Neural cell (in vitro differentiated cells): ENCODE data around the gene C4BPA. TPM values are rescaled to one million over a fixed set of nuclear protein-coding genes. Genes with fewer than 3 reads are reported as not detected.

ENCODE experiments used
- H2AFZ ChIP-seq: fragments of 200-600, 300-800 bp; sonication (generic), shearing (Covaris generic); 2 replicates; pipeline ENCODE4 v1.6.0; 2014; ENCODE audit warnings: low read depth, mild to moderate bottlenecking, antibody characterized with exemption, low read length, moderate library complexity
- H3F3A ChIP-seq: fragments of 200-600 bp; shearing (Covaris generic); 2 replicates; pipeline ENCODE4 v1.6.1; 2016; ENCODE audit warnings: mild to moderate bottlenecking, moderate library complexity, mixed read lengths, antibody characterized with exemption, low read length; ENCODE audit not compliant: insufficient read depth, poor library complexity, severe bottlenecking
- H3K27ac ChIP-seq: fragments of 200-600, 300-800 bp; sonication (generic), shearing (Covaris generic); 2 replicates; pipeline ENCODE4 v1.5.1; 2014; ENCODE audit warnings: mild to moderate bottlenecking, low read length, moderate library complexity
- H3K27me3 ChIP-seq: fragments of 300-800, 200-600 bp; sonication (generic), shearing (Covaris generic); 2 replicates; pipeline ENCODE4 v1.6.0; 2014; ENCODE audit warnings: mild to moderate bottlenecking, low read depth, low read length, moderate library complexity; ENCODE audit not compliant: insufficient read depth
- H3K36me3 ChIP-seq: fragments of 300-800, 200-600 bp; sonication (generic), shearing (Covaris generic); 2 replicates; pipeline ENCODE4 v1.5.1; 2014; ENCODE audit warnings: mild to moderate bottlenecking, antibody characterized with exemption, low read length, moderate library complexity; ENCODE audit not compliant: insufficient read depth
- H3K4me2 ChIP-seq: fragments of 300-800, 200-600 bp; sonication (generic), shearing (Covaris generic); 2 replicates; pipeline ENCODE4 v1.6.0; 2014; ENCODE audit warnings: mild to moderate bottlenecking, low read length
- H3K4me3 ChIP-seq: fragments of 300-800, 200-600 bp; sonication (generic), shearing (Covaris generic); 2 replicates; pipeline ENCODE4 v1.5.1; 2014; ENCODE audit warnings: mild to moderate bottlenecking, low read length, moderate library complexity
- H3K79me2 ChIP-seq: fragments of 200-600 bp; shearing (Covaris generic); replicated peaks from 2 replicates; pipeline ENCODE4 v1.6.0; 2014; ENCODE audit warnings: mild to moderate bottlenecking, low read length, moderate library complexity; ENCODE audit not compliant: insufficient read depth
- H3K9ac ChIP-seq: fragments of 300-800, 200-600 bp; sonication (generic), shearing (Covaris generic); 2 replicates; pipeline ENCODE4 v1.6.1; 2016; ENCODE audit warnings: mild to moderate bottlenecking, low read length, mixed read lengths
- H3K9me2 ChIP-seq: fragments of 200-600 bp; shearing (Covaris generic); 2 replicates; pipeline ENCODE4 v1.6.1; 2016; ENCODE audit warnings: mild to moderate bottlenecking, low read length, mixed read lengths; ENCODE audit not compliant: insufficient read depth
- H3K9me3 ChIP-seq: fragments of 200-600, 300-800 bp; sonication (generic), shearing (Covaris generic); 2 replicates; pipeline ENCODE4 v1.6.1; 2016; ENCODE audit warnings: mild to moderate bottlenecking, mixed run types, low read length, moderate library complexity, mixed read lengths
- H4K20me1 ChIP-seq: fragments of 200-600 bp; shearing (Covaris generic); 2 replicates; pipeline ENCODE4 v1.6.1; 2016; ENCODE audit warnings: mild to moderate bottlenecking, mixed run types; ENCODE audit not compliant: insufficient read depth
- CTCF ChIP-seq: fragments of 450-650 bp; IDR thresholded peaks from 2 replicates; pipeline ENCODE4 v1.5.1; 2014; ENCODE audit warnings: antibody characterized with exemption, mild to moderate bottlenecking, moderate library complexity; ENCODE audit not compliant: poor library complexity, severe bottlenecking
- EP300 ChIP-seq: fragments of 450-650 bp; conservative IDR thresholded peaks from 2 replicates; pipeline ENCODE4 v1.6.1; 2014; ENCODE audit warnings: antibody characterized with exemption, mild to moderate bottlenecking, moderate library complexity; ENCODE audit not compliant: poor library complexity, severe bottlenecking
- EZH2 ChIP-seq: fragments of 200-600, 300-800 bp; shearing (Covaris generic), sonication (generic); IDR thresholded peaks from 2 replicates; pipeline ENCODE4 v1.6.1; 2014; ENCODE audit warnings: antibody characterized with exemption, low read length, borderline replicate concordance, mild to moderate bottlenecking; ENCODE audit not compliant: insufficient read depth, poor library complexity, severe bottlenecking
- MXI1 ChIP-seq: fragments of 450-650 bp; conservative IDR thresholded peaks from 2 replicates; pipeline ENCODE4 v1.6.1; 2014; ENCODE audit warnings: antibody characterized with exemption, mild to moderate bottlenecking; ENCODE audit not compliant: poor library complexity, severe bottlenecking
- POLR2AphosphoS5 ChIP-seq: IDR thresholded peaks from 2 replicates; pipeline ENCODE4 v1.6.1; 2012
- RAD21 ChIP-seq: fragments of 450-650 bp; conservative IDR thresholded peaks from 2 replicates; pipeline ENCODE4 v1.6.1; 2014; ENCODE audit warnings: antibody characterized with exemption, mild to moderate bottlenecking, moderate library complexity
- SMC3 ChIP-seq: fragments of 450-650 bp; conservative IDR thresholded peaks from 2 replicates; pipeline ENCODE4 v1.6.1; 2014; ENCODE audit warnings: antibody characterized with exemption, mild to moderate bottlenecking, moderate library complexity; ENCODE audit not compliant: poor library complexity
- TAF1 ChIP-seq: IDR thresholded peaks from 2 replicates; pipeline ENCODE4 v1.6.1; 2012; ENCODE audit warnings: low read depth
- polyA plus RNA-seq: library from polyadenylated mRNA; depleted of rRNA; stranded (reverse); fragments of >200 nt; gene quantifications from 2 replicates; pipeline ENCODE4 v1.2.3, GENCODE V29; 2014
- TF ChIP-seq, protein P1 (sequence below): IDR thresholded peaks from 2 replicates; pipeline ENCODE4 v1.6.1; 2012; ENCODE audit warnings: borderline replicate concordance

Gene C4BPA
- polyA plus RNA-seq, 1 donor from 2014 or later = not detected

- H4K20me1 ChIP-seq = no peaks in the 10 kb centered on the region
- no peaks in the 10 kb centered on the region for H3F3A ChIP-seq
- H3K4me3 ChIP-seq = no peak overlapping the region
- H3K36me3 ChIP-seq = no peaks in the 10 kb centered on the region
- no peaks in the 10 kb centered on the region for H3K79me2 ChIP-seq
- no peak overlapping the region for H3K27ac ChIP-seq
- H2AFZ ChIP-seq = no peak overlapping the region
- TF ChIP-seq, protein P1, sequence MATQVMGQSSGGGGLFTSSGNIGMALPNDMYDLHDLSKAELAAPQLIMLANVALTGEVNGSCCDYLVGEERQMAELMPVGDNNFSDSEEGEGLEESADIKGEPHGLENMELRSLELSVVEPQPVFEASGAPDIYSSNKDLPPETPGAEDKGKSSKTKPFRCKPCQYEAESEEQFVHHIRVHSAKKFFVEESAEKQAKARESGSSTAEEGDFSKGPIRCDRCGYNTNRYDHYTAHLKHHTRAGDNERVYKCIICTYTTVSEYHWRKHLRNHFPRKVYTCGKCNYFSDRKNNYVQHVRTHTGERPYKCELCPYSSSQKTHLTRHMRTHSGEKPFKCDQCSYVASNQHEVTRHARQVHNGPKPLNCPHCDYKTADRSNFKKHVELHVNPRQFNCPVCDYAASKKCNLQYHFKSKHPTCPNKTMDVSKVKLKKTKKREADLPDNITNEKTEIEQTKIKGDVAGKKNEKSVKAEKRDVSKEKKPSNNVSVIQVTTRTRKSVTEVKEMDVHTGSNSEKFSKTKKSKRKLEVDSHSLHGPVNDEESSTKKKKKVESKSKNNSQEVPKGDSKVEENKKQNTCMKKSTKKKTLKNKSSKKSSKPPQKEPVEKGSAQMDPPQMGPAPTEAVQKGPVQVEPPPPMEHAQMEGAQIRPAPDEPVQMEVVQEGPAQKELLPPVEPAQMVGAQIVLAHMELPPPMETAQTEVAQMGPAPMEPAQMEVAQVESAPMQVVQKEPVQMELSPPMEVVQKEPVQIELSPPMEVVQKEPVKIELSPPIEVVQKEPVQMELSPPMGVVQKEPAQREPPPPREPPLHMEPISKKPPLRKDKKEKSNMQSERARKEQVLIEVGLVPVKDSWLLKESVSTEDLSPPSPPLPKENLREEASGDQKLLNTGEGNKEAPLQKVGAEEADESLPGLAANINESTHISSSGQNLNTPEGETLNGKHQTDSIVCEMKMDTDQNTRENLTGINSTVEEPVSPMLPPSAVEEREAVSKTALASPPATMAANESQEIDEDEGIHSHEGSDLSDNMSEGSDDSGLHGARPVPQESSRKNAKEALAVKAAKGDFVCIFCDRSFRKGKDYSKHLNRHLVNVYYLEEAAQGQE = no peak
- no peak for TF ChIP-seq RAD21
- no peaks in the 10 kb centered on the region for H3K27me3 ChIP-seq
- H3K9me3 ChIP-seq = no peaks in the 10 kb centered on the region
- H3K4me2 ChIP-seq = no peak overlapping the region
- H3K9me2 ChIP-seq = no peaks in the 10 kb centered on the region
- H3K9ac ChIP-seq = no peak overlapping the region
These were observed 33.2 kb upstream of the C4BPA start for GRCh38 chr1:207070811-207071210.

- H3K36me3 ChIP-seq = no peaks in the 10 kb centered on the region
- TF ChIP-seq TAF1 = no peak
These were observed 32.6 kb upstream of the C4BPA start for GRCh38 chr1:207071426-207071825.

GRCh38 chr1:207072233-207072632 lies 31.8 kb upstream of the C4BPA start:
- no peak overlapping the region for H3K4me3 ChIP-seq
- H3K27me3 ChIP-seq = no peaks in the 10 kb centered on the region
- H3K36me3 ChIP-seq = no peaks in the 10 kb centered on the region
- H3K9ac ChIP-seq = no peak overlapping the region
- H3K79me2 ChIP-seq = no peaks in the 10 kb centered on the region
- H2AFZ ChIP-seq = no peak overlapping the region
- H3K9me3 ChIP-seq = no peaks in the 10 kb centered on the region
- no peak overlapping the region for H3K4me2 ChIP-seq
- H4K20me1 ChIP-seq = no peaks in the 10 kb centered on the region
- no peak for TF ChIP-seq EZH2
- no peak for TF ChIP-seq CTCF
- no peak for TF ChIP-seq POLR2AphosphoS5
- TF ChIP-seq MXI1 = no peak
- no peak for TF ChIP-seq EP300
- no peak for TF ChIP-seq RAD21
- TF ChIP-seq, protein P1 = no peak
- no peak for TF ChIP-seq TAF1
- TF ChIP-seq SMC3 = no peak
- H3F3A ChIP-seq = no peaks in the 10 kb centered on the region
- no peak overlapping the region for H3K27ac ChIP-seq
- no peaks in the 10 kb centered on the region for H3K9me2 ChIP-seq

More at GRCh38 chr1:207071426-207071825, 32.6 kb upstream of the C4BPA start:
- Histone ChIP-seq H3K4me2 (no peak overlapping the region), H3K79me2 (no peaks in the 10 kb centered on the region), H3K4me3 (no peak overlapping the region), H3K9ac (no peak overlapping the region), H3K27me3 (no peaks in the 10 kb centered on the region), H4K20me1 (no peaks in the 10 kb centered on the region), H3K9me2 (no peaks in the 10 kb centered on the region), H3F3A (no peaks in the 10 kb centered on the region), H3K27ac (no peak overlapping the region), H2AFZ (no peak overlapping the region), H3K9me3 (no peaks in the 10 kb centered on the region)
